H1 (cell line): Measurements from ENCODE around the gene KCNJ3. TPM values are rescaled to one million over a fixed set of nuclear protein-coding genes. Genes with fewer than 3 reads are reported as not detected.

Source experiments
- CTCF ChIA-PET: fragments of 300-600 bp; sonication (Branson Sonifier 250); formaldehyde crosslinking; loops from one replicate; lab custom pipeline; 2021; ENCODE audit not compliant: partially characterized antibody; lab: Charles Lee
- POLR2A ChIA-PET: fragments of 300-600 bp; sonication (Branson Sonifier 250); formaldehyde crosslinking; loops from one replicate; lab custom pipeline; 2021; ENCODE audit warnings: inconsistent platforms; ENCODE audit not compliant: partially characterized antibody; lab: Charles Lee
- DNase-seq, 2 experiments: peaks; one replicate each; pipeline versions ENCODE4 v3.0.0 to v3.0.0-alpha.2; 2010 to 2022; ENCODE audit warnings: low spot score in 2 of 2, low read depth in 1 of 2, mixed read lengths in 1 of 2
- FAIRE-seq: peaks from 2 replicates; lab custom pipeline; 2011; peaks lifted over from hg19 to GRCh38; lab: Jason Lieb, UNC
- H2AFZ ChIP-seq: 2 replicates; pipeline ENCODE4 v1.8.1; 2012; ENCODE audit warnings: low read length, inconsistent platforms
- H2AK5ac ChIP-seq: 2 replicates; pipeline ENCODE4 v1.6.1; 2013; ENCODE audit warnings: low read depth, low read length
- H2BK120ac ChIP-seq: replicated peaks from 2 replicates; pipeline ENCODE3; 2013; ENCODE audit warnings: low read depth, low read length, inconsistent platforms
- H2BK12ac ChIP-seq: 2 replicates; pipeline ENCODE4 v1.6.1; 2013; ENCODE audit warnings: low read depth, low read length
- H2BK15ac ChIP-seq: 2 replicates; pipeline ENCODE4 v1.6.1; 2013; ENCODE audit warnings: low read length
- H2BK20ac ChIP-seq: 2 replicates; pipeline ENCODE4 v1.6.1; 2013; ENCODE audit warnings: low read length
- H2BK5ac ChIP-seq: 2 replicates; pipeline ENCODE4 v1.6.1; 2013; ENCODE audit warnings: low read depth, low read length
- H3K14ac ChIP-seq: 2 replicates; pipeline ENCODE4 v1.6.1; 2013; ENCODE audit warnings: inconsistent platforms; ENCODE audit not compliant: insufficient read length
- H3K18ac ChIP-seq: 2 replicates; pipeline ENCODE4 v1.6.1; 2013; ENCODE audit warnings: low read length; ENCODE audit errors: extremely low read depth
- H3K23ac ChIP-seq: 2 replicates; pipeline ENCODE4 v1.6.1; 2013; ENCODE audit warnings: inconsistent platforms; ENCODE audit not compliant: insufficient read length
- H3K23me2 ChIP-seq: 2 replicates; pipeline ENCODE4 v1.6.1; 2013; ENCODE audit warnings: low read depth, low read length
- H3K27ac ChIP-seq: 2 replicates; pipeline ENCODE4 v1.6.1; 2011; ENCODE audit warnings: low read depth, low read length, inconsistent platforms
- H3K27me3 ChIP-seq, 4 experiments: replicated peaks in 1 of 4; 1 replicate in 1 of 4; 2 replicates in 3 of 4; pipeline versions ENCODE4 v1.6.1 to v1.8.1; 2011 to 2013; ENCODE audit warnings: low read length in 3 of 4, mild to moderate bottlenecking in 3 of 4, inconsistent platforms in 2 of 4, mixed read lengths in 2 of 4, moderate library complexity in 1 of 4; ENCODE audit not compliant: control insufficient read depth in 3 of 4, insufficient read depth in 3 of 4; ENCODE audit errors: extremely low read depth in 1 of 4
- H3K36me3 ChIP-seq, 4 experiments: 2 replicates each; pipeline versions ENCODE4 v1.6.1 to v1.8.1; 2011 to 2013; ENCODE audit warnings: mild to moderate bottlenecking in 4 of 4, low read length in 3 of 4, moderate library complexity in 2 of 4, control low read depth in 1 of 4, inconsistent platforms in 1 of 4; ENCODE audit not compliant: insufficient read depth in 4 of 4, control insufficient read depth in 2 of 4
- H3K4ac ChIP-seq: replicated peaks from 2 replicates; pipeline ENCODE3; 2013; ENCODE audit warnings: low read length, low read depth, mixed read lengths, inconsistent platforms; ENCODE audit not compliant: insufficient read length
- H3K4me1 ChIP-seq, 4 experiments: replicated peaks in 1 of 4; 1 replicate in 1 of 4; 2 replicates in 3 of 4; pipeline versions ENCODE4 v1.6.1 to v1.8.1; 2011 to 2013; ENCODE audit warnings: low read length in 3 of 4, inconsistent platforms in 2 of 4, mixed read lengths in 1 of 4; ENCODE audit not compliant: insufficient read depth in 4 of 4, control insufficient read depth in 3 of 4
- H3K4me2 ChIP-seq, 2 experiments: 2 replicates each; pipeline versions ENCODE4 v1.6.1 to v1.8.1; 2011 to 2013; ENCODE audit warnings: low read depth in 2 of 2, low read length in 2 of 2, control low read depth in 1 of 2, inconsistent platforms in 1 of 2, mild to moderate bottlenecking in 1 of 2; ENCODE audit not compliant: insufficient read depth in 1 of 2
- H3K4me3 ChIP-seq, 4 experiments: fragments of 200-600, 300-600 bp in 1 of 4; sonication (generic), shearing (Covaris generic), sonication (Bioruptor Twin) in 1 of 4; 2 replicates each; pipeline versions ENCODE4 v1.5.1 to v1.8.1; 2011 to 2016; ENCODE audit warnings: low read length in 4 of 4, low read depth in 3 of 4, control low read depth in 2 of 4, inconsistent platforms in 2 of 4, mild to moderate bottlenecking in 2 of 4, mixed read lengths in 1 of 4, moderate library complexity in 1 of 4; ENCODE audit not compliant: insufficient read depth in 2 of 4; ENCODE audit errors: extremely low read depth in 1 of 4
- H3K56ac ChIP-seq: replicated peaks from 2 replicates; pipeline ENCODE3; 2013; ENCODE audit warnings: low read depth, mild to moderate bottlenecking, mixed read lengths, low read length, inconsistent platforms; ENCODE audit not compliant: insufficient read length
- H3K79me1 ChIP-seq: 2 replicates; pipeline ENCODE4 v1.6.1; 2013; ENCODE audit warnings: low read depth, low read length, control low read depth
- H3K79me2 ChIP-seq, 2 experiments: 2 replicates each; pipeline versions ENCODE4 v1.6.1 to v1.8.1; 2012 to 2013; ENCODE audit warnings: low read length in 2 of 2, mild to moderate bottlenecking in 2 of 2, inconsistent platforms in 1 of 2; ENCODE audit not compliant: insufficient read depth in 2 of 2, control insufficient read depth in 1 of 2
- H3K9ac ChIP-seq, 4 experiments: replicated peaks in 1 of 4; 1 replicate in 1 of 4; 2 replicates in 3 of 4; pipeline versions ENCODE4 v1.6.1 to v1.8.1; 2011 to 2013; ENCODE audit warnings: low read depth in 3 of 4, low read length in 3 of 4, control low read depth in 2 of 4, mild to moderate bottlenecking in 2 of 4, moderate library complexity in 2 of 4, inconsistent platforms in 1 of 4; ENCODE audit errors: extremely low read depth in 1 of 4
- H3K9me3 ChIP-seq, 2 experiments: 2 replicates each; pipeline versions ENCODE4 v1.6.1 to v1.8.1; 2012 to 2013; ENCODE audit warnings: mild to moderate bottlenecking in 2 of 2, moderate library complexity in 2 of 2, control low read depth in 1 of 2, inconsistent platforms in 1 of 2, low read depth in 1 of 2, low read length in 1 of 2, mixed read lengths in 1 of 2; ENCODE audit not compliant: insufficient read depth in 2 of 2
- H4K20me1 ChIP-seq, 2 experiments: replicated peaks in 1 of 2; 2 replicates each; pipeline versions ENCODE3 to v1.8.1; 2011 to 2013; ENCODE audit warnings: inconsistent platforms in 2 of 2, low read length in 2 of 2, mild to moderate bottlenecking in 1 of 2; ENCODE audit not compliant: insufficient read depth in 2 of 2, control insufficient read depth in 1 of 2
- H4K5ac ChIP-seq: 2 replicates; pipeline ENCODE4 v1.6.1; 2013; ENCODE audit warnings: low read length, low read depth, mixed read lengths, inconsistent platforms; ENCODE audit not compliant: insufficient read length
- H4K8ac ChIP-seq: 2 replicates; pipeline ENCODE4 v1.8.0; 2013; ENCODE audit warnings: mild to moderate bottlenecking, moderate library complexity, low read length, inconsistent platforms; ENCODE audit not compliant: insufficient read depth; ENCODE audit errors: extremely low read depth
- H4K91ac ChIP-seq: replicated peaks from 2 replicates; pipeline ENCODE3; 2013; ENCODE audit warnings: low read length, mixed read lengths, inconsistent platforms; ENCODE audit not compliant: insufficient read length
- BACH1 ChIP-seq: IDR thresholded peaks from 2 replicates; pipeline ENCODE4 v1.6.1; 2012; ENCODE audit warnings: low read length, improper control_type of control experiment
- CTCF ChIP-seq, 3 experiments: IDR thresholded peaks; 1 replicate in 2 of 3; 2 replicates in 1 of 3; pipeline versions ENCODE4 v1.5.1 to v1.6.1; 2011; ENCODE audit warnings: low read length in 3 of 3, mild to moderate bottlenecking in 3 of 3, inconsistent platforms in 2 of 3, low read depth in 1 of 3, moderate library complexity in 1 of 3; ENCODE audit not compliant: insufficient read depth in 1 of 3; ENCODE audit errors: control extremely low read depth in 1 of 3
- GABPA ChIP-seq: IDR thresholded peaks from 2 replicates; pipeline ENCODE4 v1.6.1; 2011; ENCODE audit warnings: mild to moderate bottlenecking, low read length, moderate library complexity, borderline replicate concordance; ENCODE audit not compliant: insufficient read depth
- HDAC6 ChIP-seq: IDR thresholded peaks from one replicate; pipeline ENCODE4 v1.7.1; 2012; ENCODE audit warnings: low read depth, mild to moderate bottlenecking, inconsistent platforms, low read length, moderate library complexity
- JUND ChIP-seq: IDR thresholded peaks from 2 replicates; pipeline ENCODE4 v1.6.1; 2011; ENCODE audit warnings: mild to moderate bottlenecking, improper control_type of control experiment, low read length
- NANOG ChIP-seq: IDR thresholded peaks from 2 replicates; pipeline ENCODE4 v1.6.1; 2011; ENCODE audit warnings: low read length, low read depth, mild to moderate bottlenecking, inconsistent platforms; ENCODE audit not compliant: insufficient read depth, poor library complexity, severe bottlenecking
- POLR2AphosphoS5 ChIP-seq: IDR thresholded peaks from 2 replicates; pipeline ENCODE4 v1.6.1; 2011; ENCODE audit warnings: low read depth, low read length
- SP1 ChIP-seq: IDR thresholded peaks from 2 replicates; pipeline ENCODE4 v1.6.1; 2011; ENCODE audit warnings: low read depth, low read length
- TAF7 ChIP-seq: optimal IDR thresholded peaks from 2 replicates; pipeline ENCODE3; 2011; ENCODE audit warnings: low read depth, mild to moderate bottlenecking, inconsistent platforms, low read length, moderate library complexity, borderline replicate concordance
- WGBS, 2 experiments: shearing (Covaris generic) in 1 of 2; methylation state at CpG; one replicate each; pipeline versions ENCODE4 v1.1.6 to v1.1.7; 2013 to 2015; ENCODE audit warnings: low lambda C conversion rate in 2 of 2, mixed read lengths in 2 of 2, inconsistent platforms in 1 of 2, low coverage in 1 of 2, missing lambda C conversion rate in 1 of 2; ENCODE audit not compliant: insufficient replicate concordance in 2 of 2, insufficient coverage in 1 of 2, insufficient read length in 1 of 2; ENCODE audit errors: extremely low coverage in 1 of 2, missing lambda C conversion rate in 1 of 2; 5-methylcytosine and 5-hydroxymethylcytosine counted together
- polyA plus RNA-seq, 7 experiments: library from polyadenylated mRNA; depleted of rRNA in 3 of 7; stranded (reverse) in 5 of 7; unstranded in 2 of 7; fragments of >200 nt in 5 of 7; fragments of 200-250 nt in 2 of 7; gene quantifications; 1 replicate in 5 of 7; 2 replicates in 1 of 7; 4 replicates in 1 of 7; pipeline versions ENCODE4 v1.2.1 to v1.2.3, GENCODE V29; 2011 to 2013; ENCODE audit warnings: missing spikeins in 2 of 7, mixed read lengths in 2 of 7
- total RNA-seq: library from RNA; stranded (reverse); fragmentation: NEBNext Ultra II Directional; extraction: Animal tissue kit (Norgen Biotek cat#: 25700); gene quantifications from 2 replicates; pipeline ENCODE4 v1.2.1, GENCODE V29; 2021

KCNJ3 gene
- total and polyA plus RNA-seq, 2 of the 8 experiments (the other 6 are each of a cell fraction or from before 2014, with no cell fraction given), result 0.11 to 0.50 TPM

DNA sequence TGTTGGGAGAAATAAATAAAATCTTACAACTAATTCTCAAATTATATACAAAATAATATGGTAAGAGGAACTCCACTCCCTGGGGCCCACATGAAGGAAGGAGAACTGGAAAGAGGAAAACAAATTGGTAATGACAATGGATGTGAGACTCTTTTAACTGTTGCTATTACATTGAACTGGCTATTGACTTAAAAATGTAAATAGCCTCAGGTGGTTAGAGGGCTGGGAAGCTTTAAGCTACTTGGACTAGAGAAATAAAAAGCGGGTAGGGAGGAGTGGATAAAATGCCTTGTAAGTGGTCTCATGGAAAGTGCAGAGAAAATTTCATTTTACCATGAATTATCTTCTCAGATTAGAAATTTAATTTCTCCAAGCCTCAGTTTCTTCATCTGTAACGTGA lies 64.1 kb downstream of the KCNJ3 start:
- ChIA-PET CTCF (interaction anchor here (0.7 to 1.2 kb wide), 3 partner anchors 9 to 151 kb away, joined by 3 read pairs; no protein-coding TSS in a partner anchor), POLR2A (no interaction called here)
- no peaks in the 10 kb centered on the region for H3K4me1 ChIP-seq
- H3K36me3 ChIP-seq, result no peaks in the 10 kb centered on the region
- H3K23me2 ChIP-seq, result no peaks in the 10 kb centered on the region
- H3K23ac ChIP-seq, result no peak overlapping the region
- no peaks in the 10 kb centered on the region for H3K79me1 ChIP-seq
- no peak overlapping the region for H3K4me3 ChIP-seq
- no peak overlapping the region for H3K9ac ChIP-seq
- H2AFZ ChIP-seq, result no peak overlapping the region
- H4K8ac ChIP-seq, result no peak overlapping the region
- H3K79me2 ChIP-seq, result no peaks in the 10 kb centered on the region
- DNase-seq, result no peak
- H2BK5ac ChIP-seq, result no peak overlapping the region
- H3K18ac ChIP-seq, result no peak overlapping the region
- TF ChIP-seq TAF7 (no peak), CTCF (IDR thresholded peaks at IDR 0.05; ENCODE audit: control extremely low read depth in 1 of 3, insufficient read depth in 1 of 3, low read depth in 1 of 3, low read length in 3 of 3) (no peak), JUND (no peak), GABPA (no peak), NANOG (no peak), POLR2AphosphoS5 (no peak), BACH1 (no peak), HDAC6 (no peak), SP1 (no peak)
- H3K27me3 ChIP-seq, result no peaks in the 10 kb centered on the region
- H4K91ac ChIP-seq, result no peak overlapping the region
- no peaks in the 10 kb centered on the region for H4K20me1 ChIP-seq
- no peak overlapping the region for H3K4ac ChIP-seq
- 64% methylated on average over 2 of the region's 2 CpGs; no CpG with 5 or more reads in 1 of the 2 experiments for WGBS, 2 experiments
- no peaks in the 10 kb centered on the region for H3K9me3 ChIP-seq
- H3K27ac ChIP-seq, result no peak overlapping the region
- no peak overlapping the region for H2BK20ac ChIP-seq
- H3K56ac ChIP-seq, result no peak overlapping the region
- no peak overlapping the region for H3K4me2 ChIP-seq
- FAIRE-seq, result no peak
- no peak overlapping the region for H2BK12ac ChIP-seq
- H3K14ac ChIP-seq, result no peak overlapping the region
- H2AK5ac ChIP-seq, result no peak overlapping the region
- no peak overlapping the region for H2BK120ac ChIP-seq
- H4K5ac ChIP-seq, result no peak overlapping the region
- H2BK15ac ChIP-seq, result no peak overlapping the region
